ENCODE data around the gene SMIM31.
A peak's percentile ranks its signal among the peaks of the same experiment; 100 is the strongest.

The SMIM31 gene

DNA sequence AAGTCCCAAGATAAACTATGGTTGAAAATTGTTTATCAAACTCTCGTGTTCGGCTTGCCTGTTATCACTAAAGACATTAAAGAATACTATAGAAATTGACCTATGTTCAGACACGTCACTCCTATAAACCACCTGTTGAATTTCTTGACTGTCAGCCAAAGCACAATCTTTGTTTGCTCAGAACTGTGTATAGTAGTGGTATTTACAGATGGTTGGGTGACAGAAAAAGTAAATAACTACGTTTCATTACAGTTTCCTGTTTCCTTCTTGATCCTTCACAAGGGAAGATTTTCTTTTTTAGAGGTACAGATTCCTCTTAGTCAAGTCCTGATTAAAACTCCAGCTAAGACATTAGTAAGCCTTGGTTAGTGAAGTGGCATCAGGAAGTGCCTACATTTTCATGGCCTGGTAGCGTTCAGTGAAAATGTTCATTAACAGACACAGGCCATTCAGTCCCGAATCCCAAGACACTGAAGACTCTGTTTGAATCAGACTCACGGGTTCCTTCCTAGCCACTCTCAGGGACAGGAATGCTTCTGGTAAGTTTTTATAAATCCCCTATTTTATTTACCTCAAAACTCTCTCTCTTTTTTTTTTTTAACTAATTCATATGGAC is at the start of gene SMIM31:
Gene SMIM31, plus strand, starts transcription at position 259 of the 616 bp plus-strand sequence. CDS start 16,313 bp downstream, outside the sequence.
- no peak for TF ChIP-seq EZH2phosphoT487 (IDR thresholded peaks at IDR 0.05; ENCODE audit: low read depth)
- H3K27me3 ChIP-seq (ENCODE audit: low read depth, low read length): no peaks in the 10 kb centered on the region
- H4K20me1 ChIP-seq (ENCODE audit: insufficient read depth, low read length): no peaks in the 10 kb centered on the region
- H3K4me1 ChIP-seq (ENCODE audit: low read length): no peaks in the 10 kb centered on the region
- peak within 1 kb of the TSS; percentile 7; the same call in 1 of the 2 replicates for H2AFZ ChIP-seq (ENCODE audit: low read depth, low read length)
- H3K79me2 ChIP-seq (ENCODE audit: low read length): no peaks in the 10 kb centered on the region
- no peaks in the 10 kb centered on the region for H3K36me3 ChIP-seq (replicated peaks; ENCODE audit: low read depth, low read length)
- no peak within 1 kb of the TSS for H3K4me3 ChIP-seq (ENCODE audit: low read length)
- H3K27ac ChIP-seq (ENCODE audit: low read length): no peak within 1 kb of the TSS
- no peak within 1 kb of the TSS for H3K4me2 ChIP-seq (ENCODE audit: low read length)
- H3K9me3 ChIP-seq (ENCODE audit: insufficient read depth, low read length): no peaks in the 10 kb centered on the region
- H3K9ac ChIP-seq (ENCODE audit: low read length): no peak within 1 kb of the TSS

- no peaks in the 10 kb centered on the region for H3K9me3 ChIP-seq (ENCODE audit: insufficient read depth, low read length)
- no peak overlapping the region for H3K27ac ChIP-seq (ENCODE audit: low read length)
- H3K79me2 ChIP-seq (ENCODE audit: low read length): no peaks in the 10 kb centered on the region
- no peaks in the 10 kb centered on the region for H3K36me3 ChIP-seq (replicated peaks; ENCODE audit: low read depth, low read length)
- no peak overlapping the region for H2AFZ ChIP-seq (ENCODE audit: low read depth, low read length)
- no peak overlapping the region for H3K9ac ChIP-seq (ENCODE audit: low read length)
- H3K27me3 ChIP-seq (ENCODE audit: low read depth, low read length): no peaks in the 10 kb centered on the region
- TF ChIP-seq, protein P1, sequence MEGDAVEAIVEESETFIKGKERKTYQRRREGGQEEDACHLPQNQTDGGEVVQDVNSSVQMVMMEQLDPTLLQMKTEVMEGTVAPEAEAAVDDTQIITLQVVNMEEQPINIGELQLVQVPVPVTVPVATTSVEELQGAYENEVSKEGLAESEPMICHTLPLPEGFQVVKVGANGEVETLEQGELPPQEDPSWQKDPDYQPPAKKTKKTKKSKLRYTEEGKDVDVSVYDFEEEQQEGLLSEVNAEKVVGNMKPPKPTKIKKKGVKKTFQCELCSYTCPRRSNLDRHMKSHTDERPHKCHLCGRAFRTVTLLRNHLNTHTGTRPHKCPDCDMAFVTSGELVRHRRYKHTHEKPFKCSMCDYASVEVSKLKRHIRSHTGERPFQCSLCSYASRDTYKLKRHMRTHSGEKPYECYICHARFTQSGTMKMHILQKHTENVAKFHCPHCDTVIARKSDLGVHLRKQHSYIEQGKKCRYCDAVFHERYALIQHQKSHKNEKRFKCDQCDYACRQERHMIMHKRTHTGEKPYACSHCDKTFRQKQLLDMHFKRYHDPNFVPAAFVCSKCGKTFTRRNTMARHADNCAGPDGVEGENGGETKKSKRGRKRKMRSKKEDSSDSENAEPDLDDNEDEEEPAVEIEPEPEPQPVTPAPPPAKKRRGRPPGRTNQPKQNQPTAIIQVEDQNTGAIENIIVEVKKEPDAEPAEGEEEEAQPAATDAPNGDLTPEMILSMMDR (IDR thresholded peaks at IDR 0.05; ENCODE audit: low read depth, low read length): no peak
- TF ChIP-seq EZH2phosphoT487 (IDR thresholded peaks at IDR 0.05; ENCODE audit: low read depth): no peak
- no peaks in the 10 kb centered on the region for H4K20me1 ChIP-seq (ENCODE audit: insufficient read depth, low read length)
- no peaks in the 10 kb centered on the region for H3K4me1 ChIP-seq (ENCODE audit: low read length)
- no peak overlapping the region for H3K4me3 ChIP-seq (ENCODE audit: low read length)
- H3K4me2 ChIP-seq (ENCODE audit: low read length): no peak overlapping the region
Measured at GRCh38 chr4:164706675-164707074, 47.3 kb upstream of the SMIM31 start.

GRCh38 chr4:164716901-164717300 is 37.0 kb upstream of the SMIM31 start:
- Histone ChIP-seq H3K9me3 (ENCODE audit: insufficient read depth, low read length) (no peaks in the 10 kb centered on the region), H3K27ac (ENCODE audit: low read length) (no peak overlapping the region), H4K20me1 (ENCODE audit: insufficient read depth, low read length) (no peaks in the 10 kb centered on the region), H3K79me2 (ENCODE audit: low read length) (no peaks in the 10 kb centered on the region), H3K9ac (ENCODE audit: low read length) (no peak overlapping the region), H3K27me3 (ENCODE audit: low read depth, low read length) (no peaks in the 10 kb centered on the region), H3K4me3 (ENCODE audit: low read length) (no peak overlapping the region), H2AFZ (ENCODE audit: low read depth, low read length) (no peak overlapping the region), H3K4me1 (ENCODE audit: low read length) (no peaks in the 10 kb centered on the region), H3K4me2 (ENCODE audit: low read length) (no peak overlapping the region), H3K36me3 (replicated peaks; ENCODE audit: low read depth, low read length) (no peaks in the 10 kb centered on the region)
- TF ChIP-seq EZH2phosphoT487 (IDR thresholded peaks at IDR 0.05; ENCODE audit: low read depth): no peak
- TF ChIP-seq, protein P1 (IDR thresholded peaks at IDR 0.05; ENCODE audit: low read depth, low read length): peak; percentile 49

DNA sequence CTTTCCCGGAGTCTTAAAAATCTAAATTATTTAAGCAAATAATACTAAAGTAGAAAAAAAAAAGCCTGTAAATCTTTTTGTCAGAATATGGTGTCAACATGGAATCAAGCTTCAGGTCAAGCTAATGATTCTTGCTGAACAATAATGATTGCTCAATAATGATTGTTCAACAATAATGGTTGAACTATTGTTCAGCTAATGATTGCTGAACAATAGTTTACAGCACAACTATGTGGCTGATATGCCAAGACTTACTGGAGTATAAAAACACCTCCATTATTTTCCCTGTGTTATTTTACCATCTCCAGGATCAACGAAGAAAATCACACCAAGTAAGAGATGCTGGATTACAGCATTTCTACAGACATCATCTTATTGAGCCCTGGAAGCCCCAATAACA is 35.1 kb upstream of the SMIM31 start:
- no peak for TF ChIP-seq EZH2phosphoT487 (IDR thresholded peaks at IDR 0.05; ENCODE audit: low read depth)
- TF ChIP-seq, protein P1 (IDR thresholded peaks at IDR 0.05; ENCODE audit: low read depth, low read length): no peak
- Histone ChIP-seq H2AFZ (ENCODE audit: low read depth, low read length) (no peak overlapping the region), H3K9ac (ENCODE audit: low read length) (no peak overlapping the region), H3K27me3 (ENCODE audit: low read depth, low read length) (no peaks in the 10 kb centered on the region), H3K4me2 (ENCODE audit: low read length) (no peak overlapping the region), H3K4me3 (ENCODE audit: low read length) (no peak overlapping the region), H3K79me2 (ENCODE audit: low read length) (no peaks in the 10 kb centered on the region), H3K4me1 (ENCODE audit: low read length) (no peaks in the 10 kb centered on the region), H3K9me3 (ENCODE audit: insufficient read depth, low read length) (no peaks in the 10 kb centered on the region), H4K20me1 (ENCODE audit: insufficient read depth, low read length) (no peaks in the 10 kb centered on the region), H3K27ac (ENCODE audit: low read length) (no peak overlapping the region), H3K36me3 (replicated peaks; ENCODE audit: low read depth, low read length) (no peaks in the 10 kb centered on the region)

Data from OCI-LY3 (cell line).